ENCODE data around the gene CACNA1D.

The CACNA1D gene

DNA sequence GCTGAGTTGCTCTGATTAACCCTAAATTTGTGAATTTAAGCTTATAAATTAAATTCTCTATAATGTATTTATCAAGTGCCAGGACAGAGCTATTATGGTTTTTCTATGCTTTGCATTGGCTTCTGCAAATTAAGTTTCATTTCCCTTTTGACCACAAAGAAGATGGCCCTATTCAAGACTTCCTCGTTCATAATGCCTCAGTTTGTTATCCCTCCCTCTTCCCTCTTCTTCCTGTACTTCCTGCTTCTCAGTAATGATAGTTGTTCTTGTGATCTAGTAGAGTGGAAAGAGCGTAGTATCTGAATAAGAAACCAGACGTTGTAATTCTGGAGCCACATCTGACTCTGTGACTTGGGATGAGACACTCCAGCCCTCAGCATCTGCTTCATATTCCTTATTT is 118.7 kb downstream of the CACNA1D start:
- Histone ChIP-seq H3K36me3 (ENCODE audit: control insufficient read depth, insufficient read depth, low read length) (no peaks in the 10 kb centered on the region), H4K5ac (ENCODE audit: low read length) (no peak overlapping the region), H3K56ac (ENCODE audit: low read length) (no peak overlapping the region), H3K27ac (ENCODE audit: low read depth, low read length) (no peak overlapping the region), H3K4me3 (ENCODE audit: low read length) (no peak overlapping the region), H2BK120ac (ENCODE audit: low read depth, low read length) (no peak overlapping the region), H3K18ac (ENCODE audit: low read length) (no peak overlapping the region), H2AK5ac (ENCODE audit: low read length) (no peak overlapping the region), H3K4me2 (ENCODE audit: low read length) (no peak overlapping the region), H3K79me2 (ENCODE audit: control insufficient read depth, insufficient read depth, low read length) (no peaks in the 10 kb centered on the region), H3K79me1 (ENCODE audit: low read length) (no peaks in the 10 kb centered on the region), H3K23ac (ENCODE audit: low read length) (no peak overlapping the region), H2BK15ac (replicated peaks; ENCODE audit: low read depth) (no peak overlapping the region), H2BK5ac (ENCODE audit: low read length) (no peak overlapping the region), H3K9ac (ENCODE audit: low read length) (no peak overlapping the region), H3K4ac (ENCODE audit: low read depth, low read length) (no peak overlapping the region), H3K4me1 (ENCODE audit: control insufficient read depth, low read depth, low read length) (no peaks in the 10 kb centered on the region), H4K8ac (ENCODE audit: low read depth, low read length) (no peak overlapping the region), H3K27me3 (ENCODE audit: insufficient read depth, low read length, poor library complexity) (no peaks in the 10 kb centered on the region)
- WGBS (ENCODE audit: extremely low coverage, insufficient coverage, low lambda C conversion rate): no CpG with 5 or more reads among the region's 3 CpGs
- DNase-seq: no peak

DNA sequence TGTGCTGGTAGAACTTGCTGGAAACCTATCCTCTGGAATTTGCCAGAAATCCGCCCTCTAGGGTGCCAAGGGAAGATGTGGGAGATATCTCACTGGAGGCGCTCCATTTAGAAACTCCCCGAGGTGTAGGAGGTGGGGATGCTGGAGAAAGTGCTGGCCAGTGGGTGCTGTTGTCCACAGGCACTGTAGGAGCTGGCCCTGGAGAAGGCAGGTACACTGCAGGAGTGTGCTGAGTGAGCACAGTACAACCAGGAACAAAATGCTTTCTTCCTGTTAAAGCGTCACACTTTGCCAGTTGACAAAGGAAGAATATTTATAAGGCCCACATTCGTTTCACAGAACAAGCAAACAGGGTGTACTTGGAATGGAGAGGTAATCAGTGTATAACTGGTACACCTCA is 119.9 kb downstream of the CACNA1D start:
- no peak overlapping the region for H4K8ac ChIP-seq (ENCODE audit: low read depth, low read length)
- H3K9ac ChIP-seq (ENCODE audit: low read length): no peak overlapping the region
- no peak overlapping the region for H2BK120ac ChIP-seq (ENCODE audit: low read depth, low read length)
- WGBS (ENCODE audit: extremely low coverage, insufficient coverage, low lambda C conversion rate): no CpG with 5 or more reads among the region's 5 CpGs
- no peaks in the 10 kb centered on the region for H3K79me1 ChIP-seq (ENCODE audit: low read length)
- no peak overlapping the region for H2AK5ac ChIP-seq (ENCODE audit: low read length)
- H2BK5ac ChIP-seq (ENCODE audit: low read length): no peak overlapping the region
- H3K4ac ChIP-seq (ENCODE audit: low read depth, low read length): no peak overlapping the region
- H3K4me1 ChIP-seq (ENCODE audit: control insufficient read depth, low read depth, low read length): no peaks in the 10 kb centered on the region
- H3K79me2 ChIP-seq (ENCODE audit: control insufficient read depth, insufficient read depth, low read length): no peaks in the 10 kb centered on the region
- no peak for DNase-seq
- H4K5ac ChIP-seq (ENCODE audit: low read length): no peak overlapping the region
- no peak overlapping the region for H3K18ac ChIP-seq (ENCODE audit: low read length)
- no peak overlapping the region for H3K4me3 ChIP-seq (ENCODE audit: low read length)
- H3K27ac ChIP-seq (ENCODE audit: low read depth, low read length): no peak overlapping the region
- no peak overlapping the region for H3K23ac ChIP-seq (ENCODE audit: low read length)
- no peak overlapping the region for H2BK15ac ChIP-seq (replicated peaks; ENCODE audit: low read depth)
- no peak overlapping the region for H3K56ac ChIP-seq (ENCODE audit: low read length)
- H3K4me2 ChIP-seq (ENCODE audit: low read length): no peak overlapping the region
- H3K27me3 ChIP-seq (ENCODE audit: insufficient read depth, low read length, poor library complexity): no peaks in the 10 kb centered on the region
- no peaks in the 10 kb centered on the region for H3K36me3 ChIP-seq (ENCODE audit: control insufficient read depth, insufficient read depth, low read length)

DNA sequence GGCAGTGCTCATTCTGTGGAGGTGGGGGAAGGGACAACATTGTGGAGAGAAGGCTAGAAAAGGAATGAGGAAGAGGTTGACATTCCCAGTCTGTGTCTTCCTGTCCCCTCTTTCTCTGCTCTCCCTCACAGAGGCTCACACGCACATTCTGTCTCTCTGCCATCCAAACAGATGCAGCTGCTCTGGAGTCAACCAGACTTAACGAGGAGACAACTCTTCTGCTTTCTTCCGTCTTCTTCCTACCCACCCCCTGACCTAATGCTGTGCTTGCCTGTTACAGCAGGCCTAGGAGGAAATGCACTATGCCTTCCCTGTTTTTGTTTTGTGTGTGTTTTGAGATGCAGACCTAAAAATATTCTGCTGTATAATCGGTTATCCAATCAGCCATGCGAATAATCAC is 121.9 kb downstream of the CACNA1D start:
- no peak overlapping the region for H2BK15ac ChIP-seq (replicated peaks; ENCODE audit: low read depth)
- no peak overlapping the region for H3K9ac ChIP-seq (ENCODE audit: low read length)
- WGBS (ENCODE audit: extremely low coverage, insufficient coverage, low lambda C conversion rate): no CpG with 5 or more reads among the region's 5 CpGs
- H4K8ac ChIP-seq (ENCODE audit: low read depth, low read length): no peak overlapping the region
- no peaks in the 10 kb centered on the region for H3K27me3 ChIP-seq (ENCODE audit: insufficient read depth, low read length, poor library complexity)
- no peak overlapping the region for H3K18ac ChIP-seq (ENCODE audit: low read length)
- no peak overlapping the region for H4K5ac ChIP-seq (ENCODE audit: low read length)
- DNase-seq: peak; percentile 3
- H3K79me2 ChIP-seq (ENCODE audit: control insufficient read depth, insufficient read depth, low read length): no peaks in the 10 kb centered on the region
- no peak overlapping the region for H3K4me3 ChIP-seq (ENCODE audit: low read length)
- no peak overlapping the region for H3K23ac ChIP-seq (ENCODE audit: low read length)
- H3K56ac ChIP-seq (ENCODE audit: low read length): no peak overlapping the region
- H3K27ac ChIP-seq (ENCODE audit: low read depth, low read length): no peak overlapping the region
- H2BK5ac ChIP-seq (ENCODE audit: low read length): no peak overlapping the region
- H3K79me1 ChIP-seq (ENCODE audit: low read length): no peaks in the 10 kb centered on the region
- H3K4me2 ChIP-seq (ENCODE audit: low read length): no peak overlapping the region
- no peaks in the 10 kb centered on the region for H3K4me1 ChIP-seq (ENCODE audit: control insufficient read depth, low read depth, low read length)
- H3K4ac ChIP-seq (ENCODE audit: low read depth, low read length): no peak overlapping the region
- no peak overlapping the region for H2AK5ac ChIP-seq (ENCODE audit: low read length)
- H3K36me3 ChIP-seq (ENCODE audit: control insufficient read depth, insufficient read depth, low read length): no peaks in the 10 kb centered on the region
- H2BK120ac ChIP-seq (ENCODE audit: low read depth, low read length): no peak overlapping the region

DNA sequence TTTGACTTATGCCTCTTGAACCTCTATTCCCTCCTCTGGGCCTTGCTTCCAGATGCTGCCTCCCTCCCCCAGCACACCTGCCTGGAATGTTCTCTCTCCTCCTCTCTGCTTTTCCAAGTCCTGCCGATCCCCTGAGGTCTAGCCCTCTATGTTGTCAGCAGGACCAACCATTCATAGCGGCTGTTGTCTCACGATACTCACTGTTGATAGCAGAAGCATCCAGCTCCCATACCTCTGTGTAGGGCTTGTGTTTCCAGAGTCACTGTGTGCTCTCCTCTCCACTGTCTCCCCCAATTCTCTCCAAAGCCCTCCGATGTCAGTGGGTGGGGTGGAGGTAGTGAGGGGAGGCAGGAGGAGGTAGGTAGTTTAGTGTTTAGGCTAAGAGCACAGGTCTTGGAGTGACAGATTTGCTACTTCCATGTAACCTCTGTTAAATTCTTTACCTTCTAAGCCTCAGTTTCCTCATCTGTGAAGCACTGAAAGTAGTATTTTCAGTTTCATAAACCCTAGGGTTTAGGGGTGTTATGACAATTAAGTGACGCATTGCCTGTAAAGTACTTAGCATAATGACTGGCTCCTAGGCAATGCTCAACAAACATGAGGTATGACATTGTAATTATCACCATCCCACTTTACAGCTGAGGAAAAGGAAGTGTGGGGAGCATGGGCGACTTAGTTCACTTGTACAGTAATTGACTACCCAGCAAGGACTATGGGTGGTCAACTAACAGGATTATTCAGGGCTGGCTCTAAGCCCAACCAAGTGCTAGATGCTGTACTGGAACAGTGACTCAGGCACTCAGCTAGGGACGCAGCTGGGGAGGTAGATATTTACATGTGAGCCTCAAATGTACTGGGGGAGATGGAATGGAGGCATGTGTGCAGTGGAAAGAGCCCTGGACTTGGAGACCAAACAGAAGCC is 122.8 kb downstream of the CACNA1D start:
- Histone ChIP-seq H3K79me2 (ENCODE audit: control insufficient read depth, insufficient read depth, low read length) (no peaks in the 10 kb centered on the region), H3K9ac (ENCODE audit: low read length) (no peak overlapping the region), H3K4me3 (ENCODE audit: low read length) (no peak overlapping the region), H2AK5ac (ENCODE audit: low read length) (no peak overlapping the region), H3K36me3 (ENCODE audit: control insufficient read depth, insufficient read depth, low read length) (no peaks in the 10 kb centered on the region), H2BK120ac (ENCODE audit: low read depth, low read length) (no peak overlapping the region), H2BK5ac (ENCODE audit: low read length) (no peak overlapping the region), H3K4ac (ENCODE audit: low read depth, low read length) (no peak overlapping the region), H3K79me1 (ENCODE audit: low read length) (no peaks in the 10 kb centered on the region), H3K4me1 (ENCODE audit: control insufficient read depth, low read depth, low read length) (no peaks in the 10 kb centered on the region), H2BK15ac (replicated peaks; ENCODE audit: low read depth) (no peak overlapping the region), H3K23ac (ENCODE audit: low read length) (no peak overlapping the region), H3K27ac (ENCODE audit: low read depth, low read length) (no peak overlapping the region), H3K4me2 (ENCODE audit: low read length) (no peak overlapping the region), H3K18ac (ENCODE audit: low read length) (no peak overlapping the region), H4K8ac (ENCODE audit: low read depth, low read length) (no peak overlapping the region), H4K5ac (ENCODE audit: low read length) (no peak overlapping the region), H3K27me3 (ENCODE audit: insufficient read depth, low read length, poor library complexity) (no peaks in the 10 kb centered on the region), H3K56ac (ENCODE audit: low read length) (no peak overlapping the region)
- no CpG with 5 or more reads among the region's 7 CpGs for WGBS (ENCODE audit: extremely low coverage, insufficient coverage, low lambda C conversion rate)
- no peak for DNase-seq

DNA sequence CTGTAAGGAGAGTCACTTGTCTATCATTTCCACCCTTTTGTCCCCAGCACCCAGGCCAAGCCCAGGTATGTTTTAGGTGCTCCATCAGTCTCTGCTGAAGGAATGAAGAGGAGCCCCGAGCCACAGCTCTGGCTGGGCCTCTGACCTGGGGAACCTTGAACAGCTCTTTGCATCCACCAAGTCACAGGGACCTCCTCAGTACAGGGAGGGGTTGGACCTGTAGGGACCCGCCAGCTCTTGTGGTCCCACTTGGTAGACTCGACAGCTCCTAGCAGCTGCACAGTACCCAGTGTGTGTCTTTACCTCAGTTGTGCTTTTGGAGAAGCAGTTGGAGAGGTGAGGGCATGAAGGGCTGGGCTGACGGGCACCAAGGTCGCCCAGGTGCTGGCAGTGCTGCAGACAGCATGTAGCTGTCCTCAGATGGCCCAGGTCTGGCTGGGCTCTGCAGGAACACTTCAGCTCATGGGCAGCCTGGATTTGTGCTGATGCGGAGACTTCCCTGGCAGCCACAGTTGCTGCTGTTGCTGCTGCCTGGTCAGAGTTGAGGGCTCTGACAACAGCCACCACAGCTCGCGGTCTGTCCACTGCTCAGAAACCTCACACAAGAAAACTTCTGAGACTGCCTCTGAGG is 123.6 kb downstream of the CACNA1D start:
- no CpG with 5 or more reads among the region's 8 CpGs for WGBS (ENCODE audit: extremely low coverage, insufficient coverage, low lambda C conversion rate)
- H3K27me3 ChIP-seq (ENCODE audit: insufficient read depth, low read length, poor library complexity): no peaks in the 10 kb centered on the region

More for the DNA sequence above, 123.6 kb downstream of the CACNA1D start:
- H3K4me1 ChIP-seq (ENCODE audit: control insufficient read depth, low read depth, low read length): no peaks in the 10 kb centered on the region
- no peak overlapping the region for H4K8ac ChIP-seq (ENCODE audit: low read depth, low read length)
- DNase-seq: no peak
- no peak overlapping the region for H3K27ac ChIP-seq (ENCODE audit: low read depth, low read length)
- H2BK5ac ChIP-seq (ENCODE audit: low read length): no peak overlapping the region
- H3K56ac ChIP-seq (ENCODE audit: low read length): no peak overlapping the region
- no peaks in the 10 kb centered on the region for H3K79me2 ChIP-seq (ENCODE audit: control insufficient read depth, insufficient read depth, low read length)
- no peak overlapping the region for H3K4ac ChIP-seq (ENCODE audit: low read depth, low read length)
- H4K5ac ChIP-seq (ENCODE audit: low read length): no peak overlapping the region
- no peak overlapping the region for H2BK15ac ChIP-seq (replicated peaks; ENCODE audit: low read depth)
- H3K9ac ChIP-seq (ENCODE audit: low read length): no peak overlapping the region
- no peak overlapping the region for H2BK120ac ChIP-seq (ENCODE audit: low read depth, low read length)
- H2AK5ac ChIP-seq (ENCODE audit: low read length): no peak overlapping the region
- H3K4me3 ChIP-seq (ENCODE audit: low read length): no peak overlapping the region
- H3K4me2 ChIP-seq (ENCODE audit: low read length): no peak overlapping the region
- H3K18ac ChIP-seq (ENCODE audit: low read length): no peak overlapping the region
- H3K36me3 ChIP-seq (ENCODE audit: control insufficient read depth, insufficient read depth, low read length): no peaks in the 10 kb centered on the region
- no peak overlapping the region for H3K23ac ChIP-seq (ENCODE audit: low read length)
- no peaks in the 10 kb centered on the region for H3K79me1 ChIP-seq (ENCODE audit: low read length)

Measured in mesendoderm (in vitro differentiated cells).